Dermis microvascular lymphatic vessel endothelial cell (primary cell): Measurements from ENCODE around the gene RNF144A. TPM values are rescaled to one million over a fixed set of nuclear protein-coding genes. Genes with fewer than 3 reads are reported as not detected.

Experiments
- DNase-seq, 2 donors: peaks; one replicate each; pipeline versions ENCODE4 v3.0.0 to v3.0.0-alpha.2; 2010; ENCODE audit warnings: low read depth in 2 of 2
- total RNA-seq: library from RNA; depleted of rRNA; stranded (reverse); fragments of >200 nt; gene quantifications from 2 replicates; pipeline ENCODE4 v1.2.1, GENCODE V29; 2014

Gene RNF144A
- total RNA-seq, 1 donor from 2014 or later: 10.5 TPM

DNA sequence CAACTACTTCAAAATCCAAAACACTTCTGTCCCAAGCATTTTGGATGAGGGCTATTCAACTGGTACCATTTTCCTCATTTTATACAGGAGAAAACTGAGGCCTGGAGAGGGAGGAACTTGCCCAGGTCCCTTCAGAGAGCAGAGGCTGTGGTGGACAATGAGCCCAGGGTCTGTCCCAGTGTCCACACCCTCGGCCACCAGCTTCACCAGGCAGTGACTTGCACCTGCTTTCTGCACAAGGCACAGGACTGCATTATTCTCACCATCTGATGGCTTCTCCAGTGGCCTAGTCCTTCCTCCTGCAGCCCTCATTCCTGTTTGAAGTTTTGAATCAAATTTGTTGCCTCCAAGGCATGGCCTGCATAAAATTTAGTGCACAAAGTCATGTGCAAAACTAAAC lies 53.3 kb downstream of the RNF144A start:
- DNase-seq: no peak

DNA sequence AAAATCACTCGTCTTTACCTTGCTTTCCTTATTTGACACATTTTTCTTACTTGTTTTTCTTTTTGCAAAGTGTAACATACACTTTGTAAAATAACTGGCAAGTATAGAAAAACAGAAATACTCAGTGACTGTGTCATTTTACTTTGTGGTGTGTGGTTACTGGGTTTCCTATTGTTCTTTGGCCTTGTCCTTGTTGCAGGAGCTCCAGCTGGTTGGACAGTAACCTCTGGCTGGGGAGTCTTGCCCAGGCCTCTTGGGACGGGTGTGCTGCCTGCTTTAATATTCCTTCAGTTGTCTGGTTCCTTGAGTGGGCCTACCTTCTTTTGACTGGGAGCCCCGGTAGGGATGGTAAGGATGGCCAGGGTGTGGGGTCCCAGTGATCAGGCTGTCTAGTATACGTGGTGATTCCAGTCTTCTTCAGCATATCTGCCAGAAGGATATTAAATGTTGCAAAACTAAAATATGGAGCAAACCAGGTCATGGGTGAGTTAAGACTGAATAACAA lies 53.8 kb downstream of the RNF144A start:
- no peak for DNase-seq

DNA sequence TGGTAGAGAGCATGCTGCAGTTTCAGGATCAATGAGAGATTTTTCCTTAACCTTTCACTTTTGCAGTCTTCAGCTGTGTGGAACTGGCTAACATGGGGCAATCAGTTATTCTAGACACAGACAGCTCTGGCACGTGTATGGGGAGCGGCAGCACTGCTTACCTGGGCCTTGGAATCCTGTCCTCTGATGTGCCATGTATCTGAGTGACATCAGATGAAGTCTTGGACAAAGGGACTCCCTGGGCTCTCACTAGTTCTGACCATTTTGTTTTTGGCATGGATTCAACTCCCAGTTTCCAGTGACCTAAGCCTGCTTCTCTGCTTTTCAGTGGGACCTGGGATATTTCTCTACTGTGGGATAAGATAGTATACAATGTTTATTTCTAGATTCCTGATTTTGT lies 54.3 kb downstream of the RNF144A start:
- no peak for DNase-seq

DNA sequence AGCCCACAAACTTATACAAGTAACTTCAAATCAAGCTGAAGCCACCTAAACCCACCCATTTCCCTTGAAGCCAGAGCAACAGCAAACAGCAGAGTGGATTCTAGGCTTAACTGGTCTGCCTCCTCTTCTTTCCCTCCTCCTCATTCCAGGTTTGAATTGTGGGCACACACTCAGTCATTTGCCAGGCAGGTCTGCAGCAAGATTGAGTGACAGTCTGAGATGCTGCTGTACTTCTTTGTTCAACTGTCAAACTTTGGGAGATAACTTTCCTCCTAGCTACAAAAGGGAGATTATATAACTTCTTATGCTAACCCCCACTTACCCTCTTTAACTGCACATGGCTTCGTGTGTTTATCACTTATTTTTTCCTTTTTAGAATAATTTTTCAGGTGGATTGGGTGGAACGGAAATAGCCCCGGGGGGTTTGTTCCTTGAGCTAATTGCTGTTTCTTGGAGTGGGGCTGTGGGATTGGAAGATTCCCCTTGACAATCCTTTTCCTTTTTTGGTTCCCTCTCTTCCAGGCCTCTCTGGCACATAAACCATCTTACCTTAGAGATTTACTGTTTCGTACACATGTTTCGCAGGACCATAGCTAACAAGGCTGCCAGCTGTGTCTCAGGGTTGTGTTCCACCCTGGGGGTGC lies 55.0 kb downstream of the RNF144A start:
- no peak for DNase-seq

DNA sequence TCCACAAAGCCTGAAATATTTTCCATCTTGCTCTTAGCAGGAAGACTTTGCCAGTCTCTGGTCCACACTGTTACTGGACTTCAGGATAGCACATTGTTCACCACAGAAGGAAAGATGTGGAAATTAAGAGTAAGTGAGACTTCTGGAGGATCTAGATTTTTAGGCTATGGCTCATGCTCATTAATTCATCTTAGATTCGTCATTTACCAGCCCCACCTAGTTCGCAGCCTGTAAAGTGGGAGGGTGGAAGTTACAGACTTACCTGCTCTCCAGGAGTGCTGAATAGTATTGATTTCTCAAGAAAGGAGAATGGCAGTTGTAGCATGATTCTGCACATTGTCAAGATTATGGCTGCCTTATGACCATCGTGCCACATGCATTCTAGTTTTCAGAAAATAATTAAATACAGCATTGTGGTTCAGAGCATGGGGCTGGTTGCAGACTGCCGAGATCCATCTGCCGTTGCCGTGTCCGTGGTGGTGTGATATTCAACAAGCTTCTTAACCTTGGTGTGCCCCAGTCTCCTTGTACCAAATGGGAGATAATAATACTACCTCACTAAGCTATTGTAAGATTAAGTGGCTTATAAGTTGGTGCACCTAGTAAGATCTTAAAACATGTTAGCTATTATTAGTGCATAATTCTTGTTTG lies 56.8 kb downstream of the RNF144A start:
- DNase-seq: no peak

DNA sequence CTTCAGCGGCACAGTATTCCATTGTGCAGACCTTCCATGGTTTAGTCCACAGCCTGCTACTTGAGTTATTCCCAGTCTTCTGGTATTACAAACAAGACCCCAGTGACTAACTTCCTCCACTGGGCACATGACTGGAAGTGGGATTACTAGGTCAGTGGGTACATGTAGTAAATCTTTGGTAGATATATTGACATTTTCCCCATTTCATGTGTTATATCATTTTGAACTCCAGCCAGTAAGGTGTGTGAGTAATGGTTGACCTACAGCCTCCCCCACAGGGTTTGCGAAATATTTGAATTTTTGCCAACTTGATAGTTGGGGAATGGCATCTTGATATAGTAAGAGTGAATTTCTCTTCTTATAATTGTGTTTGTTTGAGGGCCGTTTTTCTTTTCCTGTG lies 58.8 kb downstream of the RNF144A start:
- peak; percentile 34 to 82 for DNase-seq

DNA sequence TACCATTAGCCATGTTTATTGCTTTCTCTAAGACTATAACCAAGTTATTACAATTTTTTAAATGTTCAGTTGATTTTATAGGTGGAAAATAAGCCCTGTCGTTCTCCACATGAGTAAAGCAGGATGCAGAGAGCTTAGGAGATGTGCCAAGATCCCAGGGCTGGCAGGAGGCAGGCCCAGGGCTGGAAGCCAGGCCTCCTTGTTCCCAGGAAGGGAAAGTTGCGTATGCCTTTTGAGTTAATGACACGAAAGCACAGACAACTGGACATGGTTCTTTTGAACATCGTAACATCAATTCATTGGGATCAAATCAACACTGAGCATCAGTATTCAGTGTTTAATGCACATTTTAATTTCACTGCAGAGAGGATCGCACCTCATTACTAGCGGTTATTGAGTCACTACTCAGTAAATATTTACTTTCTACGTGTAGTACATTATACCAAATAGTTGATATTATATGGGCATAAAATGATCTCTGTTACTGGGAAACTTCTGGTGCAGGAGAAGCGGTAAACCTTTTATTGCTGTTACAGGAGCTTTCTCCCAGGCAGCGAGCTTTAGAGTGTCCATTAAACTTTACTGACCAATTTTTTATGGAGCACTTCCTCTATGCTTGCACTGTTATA lies 60.0 kb downstream of the RNF144A start:
- DNase-seq: peak; percentile 32 to 57

DNA sequence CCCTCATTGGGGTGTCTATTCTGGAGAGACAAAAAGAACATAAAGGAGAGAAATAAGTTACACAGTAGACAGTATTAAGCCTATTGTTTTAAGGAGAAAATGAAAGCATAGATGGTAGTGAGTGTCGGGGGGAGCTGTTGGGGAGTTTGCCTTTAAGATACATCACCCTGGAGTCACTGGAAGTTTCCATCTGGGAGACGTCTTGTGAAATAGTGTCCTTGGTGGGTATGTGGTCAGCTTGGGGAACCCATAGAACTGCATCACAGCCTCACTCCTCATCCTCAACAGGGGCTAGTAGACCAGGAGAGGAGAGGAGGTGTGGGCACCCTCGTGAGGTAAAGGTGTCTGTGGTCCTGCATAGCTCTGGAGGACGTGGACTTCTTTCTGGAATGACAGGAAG lies 60.6 kb downstream of the RNF144A start:
- no peak for DNase-seq

DNA sequence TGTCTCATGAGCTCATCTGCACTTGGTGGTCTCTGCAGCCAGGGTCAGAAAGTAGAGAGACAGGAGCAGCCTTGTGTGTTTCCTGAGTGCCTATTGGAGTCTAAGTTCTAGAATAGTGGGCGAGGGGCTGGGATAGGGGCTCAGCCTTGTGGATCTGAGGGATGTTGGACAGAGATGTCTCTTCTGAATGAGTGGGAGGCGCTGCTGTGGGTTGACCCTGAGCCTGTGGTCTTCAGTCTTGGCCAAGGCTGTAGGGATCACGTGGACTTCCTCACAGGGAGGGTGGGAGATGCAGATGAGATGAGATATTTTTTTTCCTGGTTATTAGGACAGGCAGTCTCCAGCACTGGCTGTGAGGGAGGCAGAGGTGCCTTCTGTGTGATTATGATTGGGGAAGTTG lies 61.8 kb downstream of the RNF144A start:
- no peak for DNase-seq

DNA sequence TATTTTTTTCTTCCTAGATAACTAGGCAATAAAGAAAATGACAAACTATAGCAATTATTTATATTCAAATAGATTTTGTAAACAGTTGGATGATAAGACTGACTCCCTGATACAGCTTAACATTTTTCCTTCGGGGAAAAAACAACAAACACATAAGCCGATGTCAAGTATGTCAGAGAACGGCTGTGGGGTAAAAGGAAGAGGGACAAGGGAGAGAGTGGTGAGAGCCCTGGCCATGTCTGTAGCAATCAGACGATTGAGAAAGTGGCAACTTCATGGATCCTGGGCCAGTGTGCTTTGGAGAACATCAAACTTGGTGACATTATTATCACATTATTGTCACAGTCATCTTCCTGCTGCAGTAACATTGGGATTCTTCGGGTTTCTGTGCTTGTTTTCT lies 65.2 kb downstream of the RNF144A start:
- DNase-seq: no peak

DNA sequence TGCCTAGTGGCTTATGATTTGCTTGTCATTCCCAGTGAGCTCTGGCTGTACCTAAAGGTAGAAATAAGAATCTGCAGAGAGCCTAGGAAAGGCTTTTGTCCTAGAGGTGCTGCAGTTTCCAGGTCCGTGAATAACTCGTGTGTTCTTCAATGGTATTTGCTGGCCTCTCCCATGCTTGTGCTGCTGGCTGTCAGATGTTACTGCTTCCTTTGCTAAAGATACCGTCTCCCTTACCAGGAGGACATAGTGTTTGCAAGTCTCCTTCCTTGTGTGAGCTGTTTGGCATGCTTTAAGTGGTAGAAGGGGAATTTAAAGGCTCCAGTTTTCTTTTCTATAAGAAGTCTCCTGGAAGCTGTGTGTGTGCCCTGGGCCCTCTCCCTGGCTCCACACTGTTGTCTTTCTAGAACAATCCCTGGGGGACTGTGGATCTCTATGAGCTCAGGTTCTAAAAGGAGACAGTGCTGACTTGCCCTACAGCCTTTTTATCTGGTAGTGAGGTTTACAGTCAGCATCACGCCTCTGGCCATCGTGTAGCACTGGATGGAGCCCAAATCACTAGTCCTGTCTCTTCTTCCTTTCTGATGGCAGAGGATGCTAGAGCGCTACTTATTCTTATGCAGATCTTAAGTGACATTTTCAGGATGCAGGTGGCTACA lies 65.8 kb downstream of the RNF144A start:
- DNase-seq: no peak

DNA sequence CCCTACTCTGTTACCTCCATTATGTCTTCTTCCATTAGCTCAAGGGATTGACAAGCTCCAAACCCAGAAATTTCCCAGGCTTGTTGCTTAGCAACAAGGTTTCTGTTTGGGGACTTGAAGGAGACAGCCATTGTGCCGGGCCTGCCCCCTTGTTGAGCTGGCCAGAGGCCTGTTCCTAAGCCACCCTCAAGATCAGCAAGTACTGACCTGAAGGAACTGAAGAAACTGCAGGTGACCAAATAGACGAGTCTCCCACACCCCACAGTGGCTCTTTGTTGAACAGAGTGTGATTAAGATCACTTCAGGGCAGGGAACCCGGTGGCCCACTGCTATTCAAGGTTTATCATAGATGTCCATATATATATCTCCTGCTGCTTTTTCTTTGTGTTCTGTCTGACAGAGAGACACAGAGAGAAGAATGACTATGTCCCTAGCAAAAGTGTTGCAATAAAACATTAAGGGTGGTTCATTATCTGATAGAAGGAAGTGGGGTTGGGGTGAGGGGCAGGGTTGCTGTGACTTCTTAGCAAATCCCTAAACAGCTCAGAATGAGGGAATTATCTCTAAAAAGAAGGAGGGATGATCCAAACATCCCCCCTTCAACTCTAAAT lies 69.2 kb downstream of the RNF144A start:
- DNase-seq: no peak

DNA sequence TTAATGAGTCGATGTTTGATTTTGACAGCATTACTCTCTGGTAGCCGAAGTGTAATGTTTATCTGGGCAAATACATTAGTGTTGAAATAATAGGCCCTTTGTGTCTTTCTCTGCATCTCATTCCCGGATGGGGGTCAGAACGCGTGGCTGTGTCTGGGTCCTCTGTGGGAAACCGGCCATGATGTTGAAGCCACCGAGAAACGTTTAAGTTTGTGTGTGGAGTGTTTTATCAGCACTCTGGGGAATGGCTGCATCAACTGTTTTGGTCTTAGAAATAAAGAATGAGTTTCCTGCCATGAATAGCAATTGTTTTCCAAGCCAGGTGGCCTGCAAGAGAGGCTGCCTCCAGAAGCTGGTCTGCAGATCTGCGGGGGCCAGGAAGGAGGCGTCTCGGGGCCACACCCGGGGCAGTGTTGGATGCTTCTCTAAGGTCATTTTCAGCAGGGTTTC lies 69.7 kb downstream of the RNF144A start:
- peak in 1 of 2 donors; percentile 47 for DNase-seq

DNA sequence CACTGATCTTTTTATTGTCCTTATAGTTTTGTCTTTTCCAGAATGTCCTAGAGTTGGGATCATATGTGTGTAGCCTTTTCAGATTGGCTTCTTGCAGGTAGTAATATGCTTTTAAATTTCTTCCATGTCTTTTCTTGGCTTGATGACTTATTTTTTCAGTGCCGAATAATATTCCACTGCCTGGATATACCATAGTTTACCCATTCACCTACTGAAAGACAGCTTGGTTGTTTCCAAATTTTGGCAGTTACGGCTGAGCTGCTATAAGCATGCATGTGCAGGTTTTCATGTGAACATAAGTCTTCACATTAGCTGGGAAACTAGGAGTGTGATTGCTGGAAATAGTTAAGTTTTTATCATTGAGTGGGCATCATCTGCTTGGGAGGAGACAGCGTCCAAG lies 73.7 kb downstream of the RNF144A start:
- no peak for DNase-seq

DNA sequence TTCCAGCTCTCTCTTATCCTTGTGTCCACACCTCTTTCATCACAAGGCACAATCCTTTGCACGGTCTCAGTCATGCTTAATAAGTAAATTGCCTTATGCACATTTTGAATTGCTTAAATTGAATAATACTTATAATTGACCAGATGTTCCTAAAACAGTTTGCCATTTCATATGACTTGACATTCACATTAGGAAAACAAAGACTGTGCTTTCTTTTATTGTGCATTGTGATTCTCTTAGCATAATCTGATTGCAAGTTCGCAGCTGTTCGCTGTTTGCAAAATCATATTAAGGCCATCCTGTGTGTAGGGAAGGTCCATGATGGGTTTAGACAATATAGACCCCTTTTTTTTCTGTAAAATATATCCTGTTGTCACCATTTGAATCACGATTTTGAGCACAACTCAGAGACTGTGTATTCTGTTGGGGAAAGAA lies 75.6 kb downstream of the RNF144A start:
- no peak for DNase-seq

DNA sequence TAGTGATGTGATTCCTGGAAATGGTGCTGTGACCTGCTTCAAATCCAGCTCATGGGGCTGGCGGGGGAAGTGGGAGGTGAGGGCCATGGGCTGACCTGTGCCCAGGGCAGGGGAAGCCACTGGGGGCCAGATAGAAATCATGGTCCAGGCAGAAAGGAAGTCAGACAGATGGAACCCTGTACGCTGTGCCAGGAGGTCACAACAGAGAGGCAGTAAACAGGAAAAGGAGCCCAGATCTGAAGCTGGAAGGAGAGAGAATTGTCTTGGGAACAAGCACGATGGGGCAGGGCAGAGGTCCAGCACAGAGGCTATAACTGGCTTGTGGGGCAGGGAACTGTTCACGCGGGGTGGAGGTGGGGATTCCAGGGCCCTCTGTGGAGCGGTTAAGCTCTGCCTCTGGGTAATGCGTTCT lies 76.0 kb downstream of the RNF144A start:
- DNase-seq: peak; percentile 57 to 67

DNA sequence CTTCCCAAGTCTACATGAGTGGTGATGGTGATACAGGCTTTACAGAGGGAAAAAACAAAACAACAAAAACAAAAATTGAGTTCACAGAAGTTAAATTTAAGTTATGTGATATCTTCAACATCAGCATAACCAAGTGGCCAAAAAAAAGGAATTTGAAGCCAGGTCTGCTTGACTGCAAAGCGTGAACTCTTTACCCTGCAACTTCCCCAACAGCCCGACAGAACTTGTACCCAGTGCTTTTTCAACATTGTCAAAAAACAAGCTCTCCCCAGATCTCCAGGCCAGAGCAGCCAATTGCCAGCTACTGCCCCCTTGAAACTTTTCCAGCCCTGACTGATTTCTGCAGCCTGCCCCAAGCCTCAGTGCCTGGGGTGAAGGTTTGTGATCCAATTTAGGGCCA lies 76.7 kb downstream of the RNF144A start:
- no peak for DNase-seq

DNA sequence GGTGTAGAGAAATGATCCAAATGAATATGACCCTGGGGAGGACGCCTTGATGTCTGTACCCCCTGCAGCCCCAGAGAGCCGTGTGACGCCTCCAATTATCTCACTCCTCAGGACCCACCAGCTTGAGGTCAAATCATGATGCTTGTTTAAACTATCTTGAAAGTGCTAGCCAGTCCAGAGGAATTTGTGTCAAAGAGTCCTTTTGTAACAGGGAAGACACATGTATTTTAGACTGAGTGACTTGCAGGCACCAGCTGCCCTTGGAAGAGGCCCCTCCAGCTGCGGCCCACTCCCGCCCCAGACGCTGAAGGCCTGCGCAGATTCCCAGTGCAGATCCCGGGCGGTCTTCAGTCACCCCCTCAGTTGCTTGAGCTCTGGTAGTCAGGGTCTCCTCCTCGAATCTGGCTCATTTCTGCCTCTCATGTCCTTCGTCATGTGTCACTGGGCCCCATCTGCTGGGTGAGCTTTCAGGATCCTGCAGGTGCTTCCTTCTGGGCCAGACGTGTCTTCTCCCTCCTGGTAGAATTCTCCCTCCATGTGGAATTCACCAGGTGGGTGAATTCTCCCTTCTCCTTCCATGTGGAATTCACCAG lies 77.4 kb downstream of the RNF144A start:
- DNase-seq: no peak

DNA sequence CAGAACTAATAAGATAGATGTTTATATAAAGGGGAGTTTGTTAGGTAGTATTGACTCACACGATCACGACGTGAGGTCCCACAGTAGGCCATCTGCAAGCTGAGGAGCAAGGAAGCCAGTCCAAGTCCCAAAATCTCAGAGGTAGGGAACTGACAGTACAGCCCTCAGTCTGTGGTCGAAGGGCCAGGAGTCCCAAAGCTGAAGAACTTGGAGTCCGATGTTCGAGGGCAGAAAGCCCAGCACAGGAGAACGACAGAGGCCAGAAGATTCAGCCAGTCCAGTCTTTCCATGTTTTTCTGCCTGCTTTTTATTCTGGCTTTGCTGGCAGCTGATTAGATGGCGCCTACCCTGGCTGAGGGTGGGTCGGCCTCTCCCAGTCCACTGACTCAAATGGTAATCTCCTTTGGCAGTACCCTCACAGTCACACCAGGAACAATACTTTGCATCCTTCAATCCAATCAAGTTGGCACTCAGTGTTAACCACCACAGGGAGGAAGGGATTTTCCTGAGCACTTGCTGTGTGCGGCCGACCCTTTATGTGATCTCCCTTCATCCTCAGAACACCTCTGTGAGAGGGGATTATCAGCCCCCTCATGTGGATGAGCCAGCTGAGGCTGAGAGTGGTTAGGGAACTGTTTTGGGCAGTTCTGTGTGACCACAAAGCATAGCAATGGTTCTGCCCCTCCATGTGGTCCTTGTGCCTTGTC lies 78.3 kb downstream of the RNF144A start:
- DNase-seq: no peak

DNA sequence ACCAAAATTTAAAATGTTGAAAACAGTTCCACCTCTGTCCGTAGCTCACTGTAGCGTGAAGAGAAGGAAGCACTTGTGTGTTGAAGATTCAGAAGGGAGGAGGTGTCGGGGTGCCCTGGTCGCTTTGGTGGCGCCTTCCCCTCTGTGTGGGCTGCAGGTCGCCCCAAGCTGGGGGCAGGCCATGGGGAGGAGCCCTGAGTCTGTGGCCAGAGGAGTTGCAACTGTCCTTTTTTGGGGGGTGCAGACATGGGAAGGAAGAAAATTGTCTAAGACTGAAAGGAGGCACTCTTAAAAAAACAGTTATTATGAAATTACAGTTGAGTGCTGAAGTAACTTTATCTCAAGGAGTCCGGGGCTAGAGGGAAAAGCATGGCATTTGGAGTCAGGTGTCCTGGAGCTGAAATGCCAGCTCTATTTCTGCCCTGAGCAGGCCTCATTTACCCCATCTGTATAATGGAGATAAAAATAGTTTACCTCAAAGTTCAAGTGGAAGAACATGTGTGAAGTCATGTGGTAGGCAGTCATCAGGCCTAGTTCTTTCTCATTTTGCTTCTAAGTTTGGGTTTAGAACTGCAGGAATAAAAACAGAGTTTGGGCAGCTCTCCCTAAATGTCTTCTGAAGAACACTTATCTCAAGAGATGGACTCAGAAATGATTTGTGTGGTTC lies 82.1 kb downstream of the RNF144A start:
- no peak for DNase-seq
